Measurements from ENCODE around the gene ENOX1. TPM values are rescaled to one million over a fixed set of nuclear protein-coding genes. Genes with fewer than 3 reads are reported as not detected.

ENOX1 gene
- total and polyA plus RNA-seq, 2 of the 13 experiments (the other 11 are each of a cell fraction or from before 2014, with no cell fraction given), result not detected

- CTCF ChIA-PET (ENCODE audit: low intra/inter-chr PET ratio, low total read pairs), result no interaction called here
- in situ Hi-C loops (cut with HindIII; ENCODE audit: extremely low pct_ligation_motif_present, low pct_unique_long_range_greater_than_20kb) (no loop called here), intact Hi-C loops (cut with micrococcal nuclease; ENCODE audit: unreplicated experiment) (no loop called here)
- Histone ChIP-seq H3K9ac (ENCODE audit: insufficient read depth, low read depth, low read length) (no peak overlapping the region), H3K9me3 (ENCODE audit: low read length) (no peaks in the 10 kb centered on the region), H2AFZ (ENCODE audit: low read length) (no peak overlapping the region), H3K4me2 (ENCODE audit: low read depth, low read length) (no peak overlapping the region), H3K4me3 (replicated peaks in 1 of 3; ENCODE audit: insufficient read depth in 1 of 3, low read depth in 2 of 3, low read length in 3 of 3) (no peak overlapping the region), H3K27me3 (ENCODE audit: control insufficient read depth in 1 of 2, insufficient read depth in 2 of 2, low read length in 2 of 2) (no peaks in the 10 kb centered on the region; a peak in 1 of 5 replicates), H4K20me1 (ENCODE audit: insufficient read depth, low read length) (no peaks in the 10 kb centered on the region), H3K4me1 (ENCODE audit: insufficient read depth, low read length) (peaks cover 10% of the 10 kb centered on the region; the same call in 1 of the 2 replicates), H3K27ac (ENCODE audit: extremely low read length, insufficient read depth, low read length) (no peak overlapping the region), H3K36me3 (replicated peaks in 1 of 2; ENCODE audit: control insufficient read depth in 1 of 2, insufficient read depth in 2 of 2, low read length in 2 of 2) (no peaks in the 10 kb centered on the region), H3K79me2 (ENCODE audit: insufficient read depth, low read length) (no peaks in the 10 kb centered on the region)
- FAIRE-seq, result no peak
- WGBS (ENCODE audit: low lambda C conversion rate), result 22% methylated on average over 9 of the region's 9 CpGs
- no peak for DNase-seq (ENCODE audit: low spot score)
- no TSS peak for BruUV-seq (replicated peaks)
- TF ChIP-seq MED8 (CRISPR knock-in tag; IDR thresholded peaks at IDR 0.05; ENCODE audit: insufficient replicate concordance), result no peak
- TF ChIP-seq ZMYM3 (CRISPR knock-in tag; IDR thresholded peaks at IDR 0.05), result no peak
- no peak for TF ChIP-seq HIC2 (CRISPR knock-in tag; IDR thresholded peaks at IDR 0.05; ENCODE audit: low read depth)
- TF ChIP-seq PHB2 (IDR thresholded peaks at IDR 0.05; ENCODE audit: partially characterized antibody), result no peak
- no peak for TF ChIP-seq CREM (IDR thresholded peaks at IDR 0.05)
- TF ChIP-seq CREM (CRISPR knock-in tag; IDR thresholded peaks at IDR 0.05), result no peak
- no peak for ATAC-seq
- POLR2A ChIA-PET, result no interaction called here
These were observed 519.7 kb downstream of the ENOX1 start for GRCh38 chr13:43266936-43267615.

GRCh38 chr13:43265028-43265427 is 521.7 kb downstream of the ENOX1 start:
- Histone ChIP-seq H3K9me3 (ENCODE audit: low read length) (no peaks in the 10 kb centered on the region), H3K36me3 (replicated peaks in 1 of 2; ENCODE audit: control insufficient read depth in 1 of 2, insufficient read depth in 2 of 2, low read length in 2 of 2) (no peaks in the 10 kb centered on the region), H2AFZ (ENCODE audit: low read length) (no peak overlapping the region), H3K79me2 (ENCODE audit: insufficient read depth, low read length) (no peaks in the 10 kb centered on the region), H3K27ac (ENCODE audit: extremely low read length, insufficient read depth, low read length) (no peak overlapping the region), H3K27me3 (ENCODE audit: control insufficient read depth in 1 of 2, insufficient read depth in 2 of 2, low read length in 2 of 2) (no peaks in the 10 kb centered on the region; a peak in 1 of 5 replicates), H3K4me3 (replicated peaks in 1 of 3; ENCODE audit: insufficient read depth in 1 of 3, low read depth in 2 of 3, low read length in 3 of 3) (no peak overlapping the region), H3K4me1 (ENCODE audit: insufficient read depth, low read length) (peaks cover 10% of the 10 kb centered on the region; the same call in 1 of the 2 replicates), H4K20me1 (ENCODE audit: insufficient read depth, low read length) (no peaks in the 10 kb centered on the region), H3K9ac (ENCODE audit: insufficient read depth, low read depth, low read length) (no peak overlapping the region), H3K4me2 (ENCODE audit: low read depth, low read length) (no peak overlapping the region)
- TF ChIP-seq RELA (CRISPR knock-in tag; IDR thresholded peaks at IDR 0.05) (no peak), REL (CRISPR knock-in tag; conservative IDR thresholded peaks at IDR 0.05) (no peak), ZXDC (CRISPR knock-in tag; IDR thresholded peaks at IDR 0.05) (no peak), CERS6 (CRISPR knock-in tag; IDR thresholded peaks at IDR 0.05) (no peak), SMARCE1 (IDR thresholded peaks at IDR 0.05; ENCODE audit: borderline replicate concordance) (no peak), HMGA1 (CRISPR knock-in tag; conservative IDR thresholded peaks at IDR 0.05) (no peak), TCF7 (IDR thresholded peaks at IDR 0.05; ENCODE audit: low read depth) (no peak)
- DNase-seq (ENCODE audit: low spot score), result no peak
- no peak for FAIRE-seq
- ChIA-PET CTCF (ENCODE audit: low intra/inter-chr PET ratio, low total read pairs) (no interaction called here), POLR2A (no interaction called here)
- intact Hi-C loops (cut with micrococcal nuclease; ENCODE audit: unreplicated experiment), result no loop called here
- WGBS (ENCODE audit: low lambda C conversion rate), result 20% methylated on average over 4 of the region's 4 CpGs
- BruUV-seq (replicated peaks), result no TSS peak
- in situ Hi-C loops (cut with HindIII; ENCODE audit: extremely low pct_ligation_motif_present, low pct_unique_long_range_greater_than_20kb), result no loop called here
- ATAC-seq, result no peak

All from HepG2 (cell line).